Erythroblast (primary cell): Measurements from ENCODE around the gene SPSB4.

ENCODE experiments used
- DNase-seq, 2 experiments: peaks; one replicate each; lab custom pipeline; 2025; lab: John Stamatoyannopoulos, UW
- GATA1 ChIP-seq: IDR thresholded peaks from 2 replicates; pipeline ENCODE4 v1.6.1; 2011; ENCODE audit warnings: low read depth, mild to moderate bottlenecking, control low read depth, low read length, moderate library complexity
- POLR2A ChIP-seq: IDR thresholded peaks from 2 replicates; pipeline ENCODE4 v1.6.1; 2011; ENCODE audit warnings: mild to moderate bottlenecking, low read length

Gene SPSB4

GRCh38 chr3:141176775-141177174 is 125.6 kb downstream of the SPSB4 start:
- TF ChIP-seq GATA1 (no peak), POLR2A (no peak)

GRCh38 chr3:141178026-141178425 is 126.9 kb downstream of the SPSB4 start:
- TF ChIP-seq GATA1 (no peak), POLR2A (no peak)
- DNase-seq: no peak

More at GRCh38 chr3:141176775-141177174, 125.6 kb downstream of the SPSB4 start:
- no peak for DNase-seq

- no peak for DNase-seq
- TF ChIP-seq GATA1 (no peak), POLR2A (no peak)
These were observed 127.4 kb downstream of the SPSB4 start for GRCh38 chr3:141178551-141178950.

- no peak for TF ChIP-seq POLR2A
- TF ChIP-seq GATA1: no peak
- no peak for DNase-seq
These were observed 128.8 kb downstream of the SPSB4 start for GRCh38 chr3:141179983-141180382.

- TF ChIP-seq GATA1 (no peak), POLR2A (no peak)
- DNase-seq: no peak
These were observed 130.0 kb downstream of the SPSB4 start for GRCh38 chr3:141181196-141181595.

- TF ChIP-seq GATA1: no peak
- TF ChIP-seq POLR2A: no peak
- DNase-seq: no peak
These were observed 130.7 kb downstream of the SPSB4 start for GRCh38 chr3:141181819-141182218.

GRCh38 chr3:141183606-141184005 is 132.5 kb downstream of the SPSB4 start:
- DNase-seq: no peak
- TF ChIP-seq GATA1 (no peak), POLR2A (no peak)

- TF ChIP-seq POLR2A (no peak), GATA1 (no peak)
- DNase-seq: no peak
These were observed 133.3 kb downstream of the SPSB4 start for GRCh38 chr3:141184430-141184829.

- DNase-seq: no peak
- TF ChIP-seq POLR2A: no peak
- TF ChIP-seq GATA1: no peak
These were observed 140.1 kb downstream of the SPSB4 start for GRCh38 chr3:141191097-141191749.

GRCh38 chr3:141192345-141192744 is 141.2 kb downstream of the SPSB4 start:
- DNase-seq: peak; percentile 87 to 92
- TF ChIP-seq POLR2A: no peak
- TF ChIP-seq GATA1: no peak

- no peak for TF ChIP-seq POLR2A
- TF ChIP-seq GATA1: no peak
- DNase-seq: no peak
These were observed 142.1 kb downstream of the SPSB4 start for GRCh38 chr3:141193066-141193830.
